Gastrocnemius medialis (tissue), 4 donors: ENCODE measurements around the gene RBBP8NL.

Experiments used
- CTCF ChIP-seq, 5 experiments: fragments of 450-650 bp in 3 of 5; fragments of 200-600 bp in 2 of 5; sonication (generic) in 2 of 5; IDR thresholded peaks in 4 of 5; conservative IDR thresholded peaks in 1 of 5; 1 replicate in 4 of 5; 2 replicates in 1 of 5; pipeline ENCODE4 v1.5.1; 2016 to 2019; ENCODE audit warnings: antibody characterized with exemption in 5 of 5, mild to moderate bottlenecking in 3 of 5, moderate library complexity in 3 of 5
- POLR2A ChIP-seq, 2 donors: fragments of 450-650 bp; IDR thresholded peaks; one replicate each; pipeline ENCODE4 v1.6.1; 2017; ENCODE audit warnings: antibody characterized with exemption in 2 of 2, mild to moderate bottlenecking in 2 of 2, moderate library complexity in 2 of 2

GRCh38 chr20:62381842-62382241, 45.5 kb downstream of the RBBP8NL start:
- no peak for TF ChIP-seq CTCF (IDR thresholded peaks at IDR 0.05 in 4 of 5, conservative IDR thresholded peaks at IDR 0.05 in 1 of 5)
- TF ChIP-seq POLR2A (IDR thresholded peaks at IDR 0.05), result no peak
